ENCODE measurements around the gene ZRANB1. TPM values are rescaled to one million over a fixed set of nuclear protein-coding genes. Genes with fewer than 3 reads are reported as not detected.
"Not testable (repeated sequence)": the region's sequence is repeated elsewhere in the genome, so short reads cannot be mapped to it uniquely, and the experiment has no call there.

ZRANB1 gene
- total RNA-seq, 4 donors from 2014 or later, result 8.4 to 24.0 (median 16.8) TPM

- Histone ChIP-seq H3K27ac (no peak overlapping the region), H3K4me3 (no peak overlapping the region), H3K27me3 (no peaks in the 10 kb centered on the region), H3K4me1 (peaks cover 0 to 3% (median under 1%) of the 10 kb centered on the region in 4 donors), H3K36me3 (peaks cover 0 to 39% (median 12%) of the 10 kb centered on the region in 4 donors), H3K9me3 (no peaks in the 10 kb centered on the region)
- WGBS, 2 donors (ENCODE audit: low coverage in 1 of 2), result 42 to 45% methylated on average over 6 of the region's 6 CpGs
- TF ChIP-seq EP300 (IDR thresholded peaks at IDR 0.05; ENCODE audit: low read depth) (no peak), POLR2A (IDR thresholded peaks at IDR 0.05) (no peak)
- no peak for DNase-seq
- intact Hi-C loops (cut with DNase I; ENCODE audit: low total_unique reads) (no loop called here), in situ Hi-C loops (cut with MboI; ENCODE audit: low pct_ligation_motif_present in 1 of 4, low pct_unique_long_range_greater_than_20kb in 1 of 4, low sequenced_read_pairs in 3 of 4) (no loop called here)
Measured at GRCh38 chr10:124983321-124983720, 41.4 kb downstream of the ZRANB1 start.

- TF ChIP-seq POLR2A (IDR thresholded peaks at IDR 0.05), result no peak
- no peak for TF ChIP-seq EP300 (IDR thresholded peaks at IDR 0.05; ENCODE audit: low read depth)
- WGBS, 2 donors (ENCODE audit: low coverage in 1 of 2), result 77 to 83% methylated on average over 1 of the region's 1 CpG
- Histone ChIP-seq H3K4me1 (peaks cover 0 to 3% (median 0%) of the 10 kb centered on the region in 4 donors), H3K36me3 (peaks cover 0 to 40% (median 12%) of the 10 kb centered on the region in 4 donors), H3K9me3 (no peaks in the 10 kb centered on the region), H3K27me3 (no peaks in the 10 kb centered on the region), H3K4me3 (no peak overlapping the region), H3K27ac (no peak overlapping the region)
- no peak for DNase-seq
- in situ Hi-C loops (cut with MboI; ENCODE audit: low pct_ligation_motif_present in 1 of 4, low pct_unique_long_range_greater_than_20kb in 1 of 4, low sequenced_read_pairs in 3 of 4) (no loop called here), intact Hi-C loops (cut with DNase I; ENCODE audit: low total_unique reads) (no loop called here)
Measured at GRCh38 chr10:124984376-124984775, 42.5 kb downstream of the ZRANB1 start.

GRCh38 chr10:124985162-124985561 lies 43.2 kb downstream of the ZRANB1 start:
- TF ChIP-seq POLR2A (IDR thresholded peaks at IDR 0.05), result no peak
- no peak for TF ChIP-seq POLR2AphosphoS5 (IDR thresholded peaks at IDR 0.05)
- no peak for TF ChIP-seq EP300 (IDR thresholded peaks at IDR 0.05; ENCODE audit: low read depth)
- no peak for TF ChIP-seq CTCF (IDR thresholded peaks at IDR 0.05)
- Histone ChIP-seq H3K36me3 (peaks cover 0 to 40% (median 12%) of the 10 kb centered on the region in 4 donors), H3K27ac (no peak overlapping the region), H3K4me3 (no peak overlapping the region), H3K27me3 (no peaks in the 10 kb centered on the region), H3K4me1 (peaks cover 0 to 3% (median 0%) of the 10 kb centered on the region in 4 donors), H3K9me3 (no peaks in the 10 kb centered on the region)
- no peak for DNase-seq
- intact Hi-C loops (cut with DNase I; ENCODE audit: low total_unique reads) (no loop called here), in situ Hi-C loops (cut with MboI; ENCODE audit: low pct_ligation_motif_present in 1 of 4, low pct_unique_long_range_greater_than_20kb in 1 of 4, low sequenced_read_pairs in 3 of 4) (no loop called here)
- 87 to 88% methylated on average over 5 of the region's 5 CpGs for WGBS, 2 donors (ENCODE audit: low coverage in 1 of 2)

- peaks cover 0 to 40% (median 17%) of the 10 kb centered on the region in 4 donors for H3K36me3 ChIP-seq
- intact Hi-C loops (cut with DNase I; ENCODE audit: low total_unique reads) (no loop called here), in situ Hi-C loops (cut with MboI; ENCODE audit: low pct_ligation_motif_present in 1 of 4, low pct_unique_long_range_greater_than_20kb in 1 of 4, low sequenced_read_pairs in 3 of 4) (no loop called here)
- H3K9me3 ChIP-seq, result no peaks in the 10 kb centered on the region
- peaks cover 0 to 3% (median 0%) of the 10 kb centered on the region in 4 donors for H3K4me1 ChIP-seq
- H3K4me3 ChIP-seq, result no peak overlapping the region
- DNase-seq, result no peak
- no peak for TF ChIP-seq CTCF (IDR thresholded peaks at IDR 0.05)
- TF ChIP-seq POLR2A (IDR thresholded peaks at IDR 0.05), result no peak
- no peak for TF ChIP-seq EP300 (IDR thresholded peaks at IDR 0.05; ENCODE audit: low read depth)
- no peak for TF ChIP-seq POLR2AphosphoS5 (IDR thresholded peaks at IDR 0.05)
- no peaks in the 10 kb centered on the region for H3K27me3 ChIP-seq
- WGBS, 2 donors (ENCODE audit: low coverage in 1 of 2), result 98 to 100% methylated on average over 1 of the region's 1 CpG
- H3K27ac ChIP-seq, result no peak overlapping the region
Measured at GRCh38 chr10:124987788-124988187, 45.9 kb downstream of the ZRANB1 start.

- H3K4me3 ChIP-seq; H3K4me1 ChIP-seq; intact Hi-C loops (cut with DNase I; ENCODE audit: low total_unique reads); H3K27me3 ChIP-seq; in situ Hi-C loops (cut with MboI; ENCODE audit: low pct_ligation_motif_present in 1 of 4, low pct_unique_long_range_greater_than_20kb in 1 of 4, low sequenced_read_pairs in 3 of 4); H3K9me3 ChIP-seq; DNase-seq; H3K27ac ChIP-seq: not testable (repeated sequence)
- peaks cover 0 to 39% (median 18%) of the 10 kb centered on the region in 4 donors for H3K36me3 ChIP-seq
- 77% methylated on average over 4 of the region's 4 CpGs; no CpG with 5 or more reads in 1 of the 2 donors for WGBS, 2 donors (ENCODE audit: low coverage in 1 of 2)
Measured at GRCh38 chr10:124988753-124989152, 46.8 kb downstream of the ZRANB1 start.

- no peaks in the 10 kb centered on the region for H3K9me3 ChIP-seq
- no peaks in the 10 kb centered on the region for H3K27me3 ChIP-seq
- no peak overlapping the region for H3K27ac ChIP-seq
- in situ Hi-C loops (cut with MboI; ENCODE audit: low pct_ligation_motif_present in 1 of 4, low pct_unique_long_range_greater_than_20kb in 1 of 4, low sequenced_read_pairs in 3 of 4), result no loop called here
- no peak overlapping the region for H3K4me3 ChIP-seq
- WGBS, 2 donors (ENCODE audit: low coverage in 1 of 2), result 81% methylated on average over 10 of the region's 10 CpGs; no CpG with 5 or more reads in 1 of the 2 donors
- TF ChIP-seq POLR2AphosphoS5 (IDR thresholded peaks at IDR 0.05) (no peak), POLR2A (IDR thresholded peaks at IDR 0.05) (no peak), EP300 (IDR thresholded peaks at IDR 0.05; ENCODE audit: low read depth) (no peak), CTCF (IDR thresholded peaks at IDR 0.05) (no peak)
- H3K36me3 ChIP-seq, result peaks cover 0 to 39% (median 17%) of the 10 kb centered on the region in 4 donors
- DNase-seq, result no peak
- no peaks in the 10 kb centered on the region for H3K4me1 ChIP-seq
- intact Hi-C loops (cut with DNase I; ENCODE audit: low total_unique reads), result no loop called here
Measured at GRCh38 chr10:124989526-124989925, 47.6 kb downstream of the ZRANB1 start.

Data from transverse colon (tissue), 4 donors.